GM19452 (cell line): Measurements from ENCODE around the gene GPR63.

Experiments
- ATAC-seq: cut with Tn5 transposase; IDR thresholded peaks from one replicate; pipeline ENCODE4 v1.9.1; 2021; ENCODE audit not compliant: unreplicated experiment

Gene GPR63

GRCh38 chr6:96761794-96762193, 75.5 kb downstream of the GPR63 start:
- ATAC-seq: no peak

GRCh38 chr6:96760153-96760687, 77.1 kb downstream of the GPR63 start:
- ATAC-seq: no peak

- no peak for ATAC-seq
These were observed 82.2 kb downstream of the GPR63 start for GRCh38 chr6:96755096-96755495.

GRCh38 chr6:96749891-96750290, 87.4 kb downstream of the GPR63 start:
- no peak for ATAC-seq
